Calu3 (cell line): ENCODE measurements around the gene BIN1. TPM values are rescaled to one million over a fixed set of nuclear protein-coding genes. Genes with fewer than 3 reads are reported as not detected.

Experiments used
- BruUV-seq: library from RNA; stranded (reverse); fragments of 400-500 nt; replicated peaks from 2 replicates; lab custom pipeline; 2021; lab: Mats Ljungman, UMichigan
- CTCF ChIA-PET: fragments of 300-600 bp; sonication (Branson Sonifier 250); formaldehyde crosslinking; loops from one replicate; lab custom pipeline; 2022; ENCODE audit warnings: antibody characterized with exemption; lab: Charles Lee
- DNase-seq: peaks from one replicate; pipeline ENCODE4 v3.0.0; 2022
- H3K27ac Mint-ChIP-seq: one replicate; pipeline ENCODE4 v1.8.0; 2022; ENCODE audit warnings: mixed read lengths; ENCODE audit not compliant: unreplicated experiment
- H3K27me3 Mint-ChIP-seq: one replicate; pipeline ENCODE4 v1.8.0; 2022; ENCODE audit warnings: mixed read lengths; ENCODE audit not compliant: unreplicated experiment
- H3K36me3 Mint-ChIP-seq: one replicate; pipeline ENCODE4 v1.8.0; 2022; ENCODE audit warnings: mild to moderate bottlenecking, moderate library complexity, mixed read lengths; ENCODE audit not compliant: insufficient read depth, unreplicated experiment
- H3K4me1 Mint-ChIP-seq: one replicate; pipeline ENCODE4 v1.8.0; 2022; ENCODE audit warnings: mild to moderate bottlenecking, low read depth, mixed read lengths; ENCODE audit not compliant: unreplicated experiment
- H3K4me3 Mint-ChIP-seq: one replicate; pipeline ENCODE4 v1.8.0; 2022; ENCODE audit warnings: mild to moderate bottlenecking, low read depth, moderate library complexity, mixed read lengths; ENCODE audit not compliant: unreplicated experiment
- H3K9me3 Mint-ChIP-seq: one replicate; pipeline ENCODE4 v1.8.0; 2022; ENCODE audit warnings: low read depth, mixed read lengths; ENCODE audit not compliant: unreplicated experiment
- intact Hi-C: fragments of 100-400 bp; cut with micrococcal nuclease; formaldehyde crosslinking; loops from one replicate; pipeline ENCODE4 v1.10.0; 2022; ENCODE audit not compliant: unreplicated experiment
- total RNA-seq: library from RNA; stranded (reverse); gene quantifications from 2 replicates; pipeline ENCODE4 v1.2.3, GENCODE V29; 2022
- TF ChIP-seq, protein P1 (sequence below): fragments of 200-600 bp; IDR thresholded peaks from one replicate; pipeline ENCODE4 v1.8.0; 2022; ENCODE audit warnings: antibody characterized with exemption; ENCODE audit not compliant: unreplicated experiment

Gene BIN1
- total RNA-seq, 1 experiment from 2014 or later, result 52.8 TPM

DNA sequence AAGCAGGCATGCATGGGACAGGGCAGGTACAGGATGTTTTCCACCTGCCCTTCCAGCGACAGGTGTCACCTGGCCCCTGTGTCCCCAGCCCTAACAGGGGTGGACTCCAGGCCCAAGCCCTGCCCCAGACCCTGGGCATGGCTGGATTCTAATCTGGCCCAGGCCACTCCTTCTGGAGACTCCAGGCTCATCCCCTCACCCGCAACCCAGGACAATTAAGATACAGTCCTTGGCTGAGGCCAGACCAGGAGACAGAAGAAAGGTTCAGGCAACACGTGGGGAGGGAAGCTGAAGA, 9.5 kb downstream of the BIN1 start:
- Mint-ChIP-seq H3K27ac (no peak overlapping the region), H3K9me3 (no peaks in the 10 kb centered on the region), H3K36me3 (peaks cover 15% of the 10 kb centered on the region), H3K27me3 (no peaks in the 10 kb centered on the region), H3K4me1 (peaks cover 58% of the 10 kb centered on the region), H3K4me3 (no peak overlapping the region)
- CTCF ChIA-PET, result no interaction called here
- DNase-seq, result no peak
- no TSS peak for BruUV-seq
- TF ChIP-seq, protein P1, sequence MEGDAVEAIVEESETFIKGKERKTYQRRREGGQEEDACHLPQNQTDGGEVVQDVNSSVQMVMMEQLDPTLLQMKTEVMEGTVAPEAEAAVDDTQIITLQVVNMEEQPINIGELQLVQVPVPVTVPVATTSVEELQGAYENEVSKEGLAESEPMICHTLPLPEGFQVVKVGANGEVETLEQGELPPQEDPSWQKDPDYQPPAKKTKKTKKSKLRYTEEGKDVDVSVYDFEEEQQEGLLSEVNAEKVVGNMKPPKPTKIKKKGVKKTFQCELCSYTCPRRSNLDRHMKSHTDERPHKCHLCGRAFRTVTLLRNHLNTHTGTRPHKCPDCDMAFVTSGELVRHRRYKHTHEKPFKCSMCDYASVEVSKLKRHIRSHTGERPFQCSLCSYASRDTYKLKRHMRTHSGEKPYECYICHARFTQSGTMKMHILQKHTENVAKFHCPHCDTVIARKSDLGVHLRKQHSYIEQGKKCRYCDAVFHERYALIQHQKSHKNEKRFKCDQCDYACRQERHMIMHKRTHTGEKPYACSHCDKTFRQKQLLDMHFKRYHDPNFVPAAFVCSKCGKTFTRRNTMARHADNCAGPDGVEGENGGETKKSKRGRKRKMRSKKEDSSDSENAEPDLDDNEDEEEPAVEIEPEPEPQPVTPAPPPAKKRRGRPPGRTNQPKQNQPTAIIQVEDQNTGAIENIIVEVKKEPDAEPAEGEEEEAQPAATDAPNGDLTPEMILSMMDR, result no peak
- intact Hi-C loops, result no loop called here

DNA sequence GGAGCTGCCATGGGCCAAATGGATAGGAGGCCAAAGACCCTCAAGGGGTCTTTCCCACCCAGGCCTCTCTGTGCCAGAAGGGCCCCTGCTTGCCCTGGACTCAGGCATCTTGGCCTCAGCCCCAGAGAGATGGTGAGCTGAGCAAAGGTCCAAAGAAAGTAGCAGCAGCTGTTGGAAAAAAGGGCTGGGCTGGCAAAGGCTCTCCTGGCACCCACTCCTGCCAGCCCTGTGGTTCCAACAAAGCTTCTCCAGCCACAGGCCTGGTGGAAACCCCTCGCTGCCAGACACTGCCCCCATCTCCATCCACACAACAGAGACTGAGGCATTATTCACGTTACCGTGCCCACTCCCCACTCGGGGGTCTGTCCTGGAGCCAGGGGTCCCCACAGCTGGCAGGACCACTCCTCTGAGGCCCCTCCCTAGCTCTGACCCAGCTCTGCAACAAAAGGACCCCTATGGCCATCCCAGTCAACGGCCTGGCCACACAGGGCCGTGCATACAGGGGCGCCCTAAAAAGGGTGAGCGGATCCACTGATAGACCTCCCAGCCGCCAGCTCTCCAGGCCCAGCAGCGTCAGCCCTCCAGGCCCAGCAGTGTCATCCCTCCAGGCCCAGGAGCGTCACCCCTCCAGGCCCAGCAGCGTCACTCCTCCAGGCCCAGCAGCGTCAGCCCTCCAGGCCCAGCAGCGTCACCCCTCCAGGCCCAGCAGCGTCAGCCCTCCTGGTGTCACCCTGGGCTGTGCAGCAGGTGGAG, 10.1 kb downstream of the BIN1 start:
- intact Hi-C loops, result no loop called here
- Mint-ChIP-seq H3K27me3 (no peaks in the 10 kb centered on the region), H3K36me3 (peaks cover 15% of the 10 kb centered on the region), H3K4me1 (peaks cover 55% of the 10 kb centered on the region), H3K9me3 (no peaks in the 10 kb centered on the region), H3K4me3 (no peak overlapping the region), H3K27ac (no peak overlapping the region)
- no TSS peak for BruUV-seq
- CTCF ChIA-PET, result no interaction called here
- TF ChIP-seq, protein P1, result no peak
- no peak for DNase-seq

DNA sequence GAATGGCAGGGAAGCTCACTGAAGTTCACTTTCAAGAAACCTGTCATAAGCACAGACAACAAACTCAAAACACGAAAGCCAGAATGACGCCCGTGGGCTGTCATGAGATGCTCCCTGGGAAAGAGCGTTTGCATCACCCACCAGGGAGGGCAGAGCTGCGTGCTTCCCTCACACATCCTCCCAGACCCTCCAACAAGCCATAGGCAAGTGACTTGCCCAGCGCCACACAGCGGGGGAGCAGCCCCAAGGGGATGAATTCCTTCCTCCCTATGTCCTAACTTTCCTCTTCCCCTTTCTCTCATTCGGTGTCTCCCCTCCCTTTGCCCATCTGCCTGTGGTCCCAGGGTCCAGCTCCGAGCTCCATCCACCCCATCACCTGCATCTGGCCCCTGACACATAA, 10.7 kb downstream of the BIN1 start:
- DNase-seq, result no peak
- Mint-ChIP-seq H3K4me1 (peaks cover 50% of the 10 kb centered on the region), H3K36me3 (peaks cover 12% of the 10 kb centered on the region), H3K9me3 (no peaks in the 10 kb centered on the region), H3K27ac (no peak overlapping the region), H3K27me3 (no peaks in the 10 kb centered on the region), H3K4me3 (no peak overlapping the region)
- CTCF ChIA-PET, result no interaction called here
- intact Hi-C loops, result no loop called here
- TF ChIP-seq, protein P1, result no peak
- BruUV-seq, result no TSS peak

DNA sequence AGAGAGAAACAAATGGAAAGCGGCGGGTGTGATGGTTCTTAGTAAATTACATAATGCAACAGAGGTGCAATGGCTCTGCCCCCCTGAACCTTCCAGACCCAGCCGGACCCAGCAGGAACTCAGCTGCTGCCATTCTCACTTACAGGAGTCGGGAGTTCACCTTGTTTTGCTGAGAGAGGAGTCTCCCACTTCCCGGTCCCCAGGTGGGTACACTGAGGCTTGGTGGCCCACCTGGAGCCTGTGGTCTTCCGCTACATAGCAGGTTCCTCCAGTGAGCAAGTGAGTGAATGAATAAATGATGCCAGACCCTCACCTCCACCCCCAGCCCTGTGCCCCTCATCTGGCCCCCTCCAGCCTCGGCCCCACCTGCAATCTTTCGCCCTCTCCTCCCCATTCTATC, 11.2 kb downstream of the BIN1 start:
- Mint-ChIP-seq H3K36me3 (peaks cover 7% of the 10 kb centered on the region), H3K9me3 (no peaks in the 10 kb centered on the region), H3K27me3 (no peaks in the 10 kb centered on the region), H3K27ac (no peak overlapping the region), H3K4me1 (peaks cover 45% of the 10 kb centered on the region), H3K4me3 (no peak overlapping the region)
- intact Hi-C loops, result no loop called here
- no TSS peak for BruUV-seq
- no peak for DNase-seq
- CTCF ChIA-PET, result no interaction called here
- TF ChIP-seq, protein P1, result no peak
